Activated CD4-positive, CD25-positive, alpha-beta regulatory T cell treated with anti-CD3 and anti-CD28 coated beads, Interleukin-2, amount 50 U/mL, for 72 hours (primary cell): ENCODE results near the gene SULF2.

ENCODE experiments used
- DNase-seq: peaks from one replicate; pipeline ENCODE4 v3.0.0; 2021

The SULF2 gene

DNA sequence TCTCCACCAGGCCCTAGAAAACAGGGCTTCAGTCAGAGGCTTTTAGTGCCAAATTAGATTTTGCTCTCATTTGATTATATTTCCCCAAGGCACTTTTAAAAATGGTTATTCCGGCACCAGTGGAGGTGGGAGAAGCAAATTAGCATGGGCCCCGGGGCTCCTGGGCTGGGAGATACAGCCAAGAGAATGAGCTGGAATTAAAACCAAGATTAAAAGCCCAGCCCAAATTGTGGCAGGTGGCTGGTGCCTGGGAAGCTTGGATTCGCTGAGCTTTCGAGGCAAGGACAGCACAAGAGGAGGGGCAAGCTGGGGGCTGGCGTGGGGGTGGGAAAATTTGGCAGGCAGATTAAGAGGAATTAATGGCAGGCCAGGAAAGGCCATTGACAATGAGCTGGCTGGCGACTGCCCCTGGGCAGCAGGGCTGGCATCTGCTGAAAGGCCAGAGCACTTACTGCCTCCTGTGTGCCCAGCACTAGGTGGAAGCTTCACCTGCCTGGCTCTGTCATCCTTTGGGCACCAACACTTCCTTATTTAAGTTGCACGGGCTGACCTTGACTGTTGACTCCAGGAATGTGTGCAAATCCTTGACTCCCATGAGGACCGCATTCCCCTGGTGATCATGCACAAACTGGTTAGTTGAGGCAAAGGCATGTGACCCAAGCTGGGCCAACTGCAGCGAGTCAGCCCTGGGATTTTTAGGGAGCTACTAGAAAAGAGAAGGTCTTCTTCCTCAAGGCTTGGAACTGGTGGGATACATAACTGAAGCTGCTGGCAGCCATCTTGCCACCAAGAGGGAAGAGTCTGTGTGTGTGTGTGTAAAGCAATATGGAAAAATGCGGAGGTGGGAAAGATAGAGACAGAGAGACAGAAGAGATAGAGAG is 76.1 kb downstream of the SULF2 start:
- DNase-seq = no peak

DNA sequence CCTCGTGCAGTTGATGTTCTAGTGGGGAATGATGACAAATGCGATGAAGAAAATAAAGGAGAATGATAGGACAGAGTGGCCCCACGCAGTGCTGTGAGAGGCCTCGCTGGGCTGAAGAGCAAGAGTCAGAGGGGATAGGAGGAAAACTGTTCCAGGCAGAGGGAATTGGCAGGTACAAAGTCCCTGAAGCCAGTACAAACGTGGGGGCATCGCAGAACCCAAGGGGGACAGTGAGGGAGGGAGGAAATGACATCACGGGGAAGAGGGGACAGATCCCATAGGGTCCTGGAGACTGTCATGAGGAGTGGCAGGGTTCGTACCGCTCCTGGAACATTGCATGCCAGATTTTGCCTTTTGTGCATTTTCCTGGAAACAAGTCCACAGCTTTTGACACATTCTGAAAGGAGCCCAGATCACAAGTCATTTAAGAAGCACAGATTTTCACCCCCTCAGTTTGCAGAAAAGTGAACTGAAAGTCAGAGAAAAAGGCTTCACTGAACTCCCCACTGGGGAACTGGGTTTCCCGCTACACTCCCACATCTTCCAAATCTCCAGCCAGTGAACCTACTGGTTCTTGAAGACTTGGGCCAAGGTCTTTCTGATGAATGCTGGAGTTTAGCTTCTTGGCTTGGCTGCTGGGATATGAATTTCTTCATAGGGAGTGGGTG is 77.0 kb downstream of the SULF2 start:
- no peak for DNase-seq

DNA sequence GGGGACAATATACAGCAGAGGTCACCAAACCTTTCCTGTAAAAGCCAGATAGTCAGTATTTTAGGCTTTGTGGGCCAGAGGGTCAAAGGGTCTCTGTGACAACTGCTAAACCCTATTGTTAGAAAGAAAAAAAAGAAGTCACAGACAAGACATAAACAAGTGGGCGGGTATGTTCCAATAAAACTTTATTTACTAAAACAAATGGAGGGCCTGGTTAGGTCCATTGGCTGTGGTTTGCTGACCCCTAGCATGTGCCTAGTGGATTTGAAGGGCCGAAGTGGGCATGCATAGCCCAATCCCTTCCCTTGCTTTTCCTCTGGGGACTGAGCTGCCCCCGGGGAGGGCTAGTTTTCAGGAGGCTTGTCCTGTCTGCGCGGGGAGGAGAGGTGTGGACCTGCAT is 78.9 kb downstream of the SULF2 start:
- no peak for DNase-seq

DNA sequence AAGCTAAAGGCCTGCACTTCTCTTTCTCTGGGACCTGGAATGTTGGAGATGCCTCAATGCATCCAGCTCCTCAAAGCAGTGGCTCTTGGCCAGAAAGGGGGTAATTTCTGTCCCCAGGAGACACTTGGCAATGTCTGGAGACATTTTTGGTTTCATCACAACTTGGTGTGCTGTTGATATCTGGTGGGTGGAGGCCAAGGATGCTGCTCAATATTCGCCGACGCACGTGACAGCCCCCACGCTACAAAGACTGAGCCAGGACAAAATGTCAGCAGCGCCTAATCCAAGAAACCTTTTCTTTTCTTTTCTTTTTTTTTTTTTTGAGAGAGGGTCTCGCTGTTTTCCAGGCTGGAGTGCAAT is 79.8 kb downstream of the SULF2 start:
- no peak for DNase-seq

DNA sequence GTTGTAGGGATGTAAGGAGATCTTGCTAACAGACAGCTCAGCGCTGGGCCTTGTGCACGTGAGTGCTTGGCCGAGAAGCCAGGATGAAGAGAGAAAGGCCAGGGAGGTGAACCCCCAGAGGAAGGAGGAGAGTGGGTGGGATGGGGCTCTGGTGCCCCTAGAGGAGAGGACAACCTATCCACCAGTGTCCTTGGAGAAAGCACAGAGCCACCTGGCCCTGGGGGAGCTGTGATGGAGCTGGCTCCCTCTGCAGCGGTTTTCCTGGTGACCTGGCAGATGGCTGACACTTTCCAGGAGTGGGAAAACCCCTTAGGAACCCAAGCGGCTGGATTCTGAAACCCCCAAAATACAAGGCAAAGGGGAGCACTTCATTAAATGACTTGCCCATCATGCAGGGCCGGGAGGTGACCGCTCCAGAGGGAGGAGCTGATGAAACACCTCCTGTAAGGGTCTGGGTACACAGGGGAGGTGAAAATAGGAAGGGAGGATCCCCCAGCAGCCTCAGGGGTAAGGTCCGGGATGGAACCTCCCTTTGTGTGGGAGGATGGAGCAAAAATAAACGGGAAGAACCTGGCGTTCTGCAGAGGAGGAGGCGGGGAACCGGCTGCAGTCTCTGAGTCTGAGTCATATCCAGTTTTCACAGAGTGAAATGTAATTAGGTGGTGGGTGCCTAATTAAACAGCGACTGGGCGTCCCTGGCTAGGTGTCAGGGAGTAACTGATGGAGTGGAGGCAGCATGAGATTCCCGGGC is 80.4 kb downstream of the SULF2 start:
- no peak for DNase-seq

DNA sequence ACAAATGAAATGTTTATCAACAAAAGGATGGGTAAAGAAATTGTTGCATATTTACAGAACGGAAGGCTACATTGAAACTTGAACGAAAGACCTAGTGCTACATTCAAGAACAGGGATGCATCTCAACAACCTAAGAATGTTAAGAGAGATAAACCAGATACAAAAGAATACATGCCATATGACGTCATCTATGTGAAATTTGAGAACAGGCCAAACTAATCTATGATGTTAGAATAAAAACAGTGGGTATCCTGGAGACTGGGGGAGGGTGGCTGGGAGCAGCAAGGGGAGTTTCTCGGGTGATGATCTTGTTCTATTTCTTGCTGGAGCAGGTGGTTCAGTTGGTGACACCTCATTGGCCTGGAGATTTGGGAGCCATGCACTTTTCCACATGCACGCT is 81.5 kb downstream of the SULF2 start:
- no peak for DNase-seq

DNA sequence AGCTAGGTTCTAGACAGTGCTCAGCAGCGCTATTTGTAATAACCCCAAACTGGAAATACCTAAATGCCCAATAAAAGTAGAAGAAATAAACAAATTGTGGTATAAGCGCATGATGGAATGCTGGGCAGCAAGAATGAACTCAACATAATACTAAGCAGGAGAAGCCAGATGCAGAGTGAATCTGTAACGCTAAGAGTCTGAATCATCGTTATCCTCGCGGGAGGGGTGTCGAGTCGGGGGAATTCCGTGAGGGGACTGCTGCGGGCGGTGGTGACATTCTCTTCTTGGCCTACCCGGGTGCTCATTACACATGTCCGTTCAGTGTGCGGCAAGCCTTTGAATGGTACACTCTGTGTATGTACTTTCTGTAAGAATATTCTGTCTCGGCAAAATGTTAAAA is 83.7 kb downstream of the SULF2 start:
- no peak for DNase-seq

DNA sequence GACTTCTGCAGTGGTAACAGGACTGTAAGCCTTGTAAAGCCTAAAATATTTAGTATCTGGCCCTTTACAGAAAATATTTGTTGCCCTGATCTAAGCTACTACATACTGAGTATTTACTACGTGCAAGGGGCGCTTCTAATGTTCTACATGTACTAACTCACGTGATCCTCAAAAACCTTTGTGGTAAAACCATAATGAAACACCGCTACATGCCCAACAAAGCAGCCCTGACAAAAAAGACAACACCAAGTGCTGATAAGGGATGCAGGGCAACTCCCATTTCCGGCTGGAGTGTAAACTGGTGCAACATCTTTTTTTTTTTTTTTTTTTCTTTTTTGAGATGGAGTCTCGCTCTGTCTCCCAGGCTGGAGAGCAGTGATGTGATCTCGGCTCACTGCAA is 85.0 kb downstream of the SULF2 start:
- DNase-seq = no peak

DNA sequence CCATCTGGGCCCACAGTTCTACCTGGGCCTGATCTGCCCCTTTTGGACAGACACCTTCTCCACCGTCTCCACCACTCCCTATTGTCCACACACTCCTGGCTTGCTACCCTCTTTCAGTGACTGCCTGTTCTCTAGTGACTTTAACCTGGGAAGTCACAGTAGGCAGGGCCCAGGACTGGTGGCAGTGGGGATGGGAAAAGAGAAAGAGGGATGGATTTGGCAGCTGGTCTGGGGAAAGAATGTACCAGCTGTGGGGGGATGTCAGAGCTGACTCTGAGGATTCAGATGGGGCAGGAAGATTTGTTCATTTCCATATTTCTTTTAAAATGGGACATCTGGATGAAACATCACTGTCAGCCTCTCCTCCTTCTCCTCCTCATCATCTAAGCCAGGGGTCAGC is 85.5 kb downstream of the SULF2 start:
- DNase-seq = no peak

DNA sequence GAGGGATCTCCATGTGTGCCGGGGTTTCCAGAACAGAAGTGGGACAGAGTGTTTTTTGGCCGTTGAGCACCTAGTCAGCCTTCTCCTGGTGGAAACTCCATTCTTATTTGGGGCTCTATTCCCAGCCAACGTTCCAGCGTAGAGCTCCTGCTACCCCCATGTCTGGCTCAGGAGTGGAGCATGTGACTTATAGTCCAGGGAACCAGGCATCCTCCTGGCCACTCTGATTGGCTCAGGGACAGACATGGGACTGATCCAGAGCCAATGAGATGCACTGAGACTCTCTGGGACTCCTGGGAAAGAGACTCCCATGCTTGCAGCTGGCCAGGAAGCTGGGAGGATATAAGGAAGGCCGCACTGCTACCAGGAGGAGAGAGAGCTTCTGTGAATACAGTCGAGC is 87.1 kb downstream of the SULF2 start:
- no peak for DNase-seq

DNA sequence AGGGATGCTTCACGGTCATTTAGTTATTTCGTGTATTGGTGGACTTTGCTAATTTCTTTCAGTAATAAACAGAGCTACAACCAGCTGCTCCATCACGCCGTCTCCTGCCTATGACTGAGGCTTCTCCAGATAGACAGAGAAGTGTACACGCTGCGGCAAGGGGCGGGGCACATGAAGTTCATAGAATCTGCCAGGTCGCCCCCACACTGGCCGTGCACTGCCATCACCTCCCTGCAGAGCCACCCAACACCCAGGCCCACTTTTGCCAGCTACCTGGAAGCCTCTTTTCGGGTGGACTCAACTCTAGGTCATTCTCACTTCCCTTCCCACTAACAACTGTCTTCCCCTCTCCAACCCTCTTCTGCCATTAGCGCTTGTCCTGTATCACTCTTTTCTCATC is 88.4 kb downstream of the SULF2 start:
- no peak for DNase-seq

DNA sequence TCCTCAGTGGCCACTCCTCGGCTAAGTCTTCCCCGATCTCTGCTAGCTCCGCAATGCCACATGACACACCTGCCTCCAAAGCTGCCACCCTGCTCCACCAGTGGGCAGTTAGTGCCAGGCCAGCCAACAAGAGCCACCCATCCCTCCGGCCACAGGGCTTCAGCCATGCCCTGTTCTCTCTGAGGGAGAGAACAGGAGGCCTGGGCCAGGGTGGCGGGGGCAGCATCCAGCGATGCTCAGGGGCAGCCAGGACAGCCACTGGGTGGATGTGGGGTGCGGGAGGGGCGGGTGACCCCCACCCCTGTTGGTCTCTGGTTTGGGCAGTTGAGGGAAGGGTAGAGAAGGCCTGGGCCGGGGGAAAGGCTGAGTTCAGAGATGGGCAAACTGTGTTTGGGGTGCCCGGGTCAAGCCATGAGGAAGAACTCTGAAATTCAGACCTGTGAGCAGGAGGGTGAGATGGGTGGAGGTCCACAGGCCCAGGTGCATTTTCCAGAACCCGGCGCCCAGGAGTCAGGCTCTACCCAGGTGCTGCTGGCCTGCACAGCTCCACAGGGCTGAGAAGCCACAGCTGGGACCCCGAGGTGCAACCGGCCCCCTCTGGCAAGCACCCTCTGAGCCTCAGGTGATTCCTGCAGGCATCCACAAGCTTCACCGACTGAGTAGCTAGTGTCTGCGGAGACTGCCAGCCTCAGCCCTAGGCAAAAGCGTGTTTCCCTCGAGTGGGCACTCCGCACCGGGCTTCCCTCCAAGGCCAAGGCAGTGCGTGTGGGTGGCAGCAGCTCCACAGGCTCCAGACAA is 91.1 kb downstream of the SULF2 start:
- DNase-seq = no peak

DNA sequence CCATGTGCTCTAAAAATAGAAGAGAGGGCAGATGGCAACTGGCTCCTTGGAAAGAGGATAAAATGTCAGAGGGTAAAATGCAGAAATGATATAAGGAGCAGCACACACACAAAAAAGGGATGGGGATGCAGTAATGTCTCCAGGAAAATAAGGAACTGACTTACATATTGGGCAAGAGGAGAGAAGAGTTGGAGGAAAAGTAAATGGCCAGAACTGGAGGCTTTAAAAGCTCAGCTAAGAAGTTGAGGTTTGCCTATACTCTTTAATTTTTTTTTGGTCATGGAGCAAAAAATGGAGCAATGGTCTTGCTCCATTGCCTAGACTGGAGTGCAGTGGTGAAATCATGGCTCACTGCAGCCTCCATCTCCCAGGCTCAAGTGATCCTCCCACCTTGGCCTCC is 93.7 kb downstream of the SULF2 start:
- no peak for DNase-seq

DNA sequence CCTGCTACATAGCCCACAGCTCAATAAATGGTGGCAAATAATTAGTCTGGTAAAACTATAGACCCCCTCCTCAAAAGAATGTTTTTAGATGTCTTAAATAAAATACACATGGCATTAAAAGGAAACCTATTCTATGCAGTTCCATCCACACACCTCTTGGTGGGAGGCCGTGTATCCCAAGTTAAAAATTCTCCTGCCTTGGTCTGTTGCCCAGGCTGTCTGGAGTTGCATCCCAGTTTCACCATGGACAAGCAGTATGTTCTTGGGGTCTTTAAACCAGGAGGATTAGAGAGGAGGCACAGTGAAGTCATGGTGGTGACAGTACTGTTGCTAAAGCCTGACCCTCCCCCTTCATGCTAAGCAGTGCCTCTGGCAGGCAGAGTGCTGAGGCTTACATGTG is 95.5 kb downstream of the SULF2 start:
- no peak for DNase-seq

DNA sequence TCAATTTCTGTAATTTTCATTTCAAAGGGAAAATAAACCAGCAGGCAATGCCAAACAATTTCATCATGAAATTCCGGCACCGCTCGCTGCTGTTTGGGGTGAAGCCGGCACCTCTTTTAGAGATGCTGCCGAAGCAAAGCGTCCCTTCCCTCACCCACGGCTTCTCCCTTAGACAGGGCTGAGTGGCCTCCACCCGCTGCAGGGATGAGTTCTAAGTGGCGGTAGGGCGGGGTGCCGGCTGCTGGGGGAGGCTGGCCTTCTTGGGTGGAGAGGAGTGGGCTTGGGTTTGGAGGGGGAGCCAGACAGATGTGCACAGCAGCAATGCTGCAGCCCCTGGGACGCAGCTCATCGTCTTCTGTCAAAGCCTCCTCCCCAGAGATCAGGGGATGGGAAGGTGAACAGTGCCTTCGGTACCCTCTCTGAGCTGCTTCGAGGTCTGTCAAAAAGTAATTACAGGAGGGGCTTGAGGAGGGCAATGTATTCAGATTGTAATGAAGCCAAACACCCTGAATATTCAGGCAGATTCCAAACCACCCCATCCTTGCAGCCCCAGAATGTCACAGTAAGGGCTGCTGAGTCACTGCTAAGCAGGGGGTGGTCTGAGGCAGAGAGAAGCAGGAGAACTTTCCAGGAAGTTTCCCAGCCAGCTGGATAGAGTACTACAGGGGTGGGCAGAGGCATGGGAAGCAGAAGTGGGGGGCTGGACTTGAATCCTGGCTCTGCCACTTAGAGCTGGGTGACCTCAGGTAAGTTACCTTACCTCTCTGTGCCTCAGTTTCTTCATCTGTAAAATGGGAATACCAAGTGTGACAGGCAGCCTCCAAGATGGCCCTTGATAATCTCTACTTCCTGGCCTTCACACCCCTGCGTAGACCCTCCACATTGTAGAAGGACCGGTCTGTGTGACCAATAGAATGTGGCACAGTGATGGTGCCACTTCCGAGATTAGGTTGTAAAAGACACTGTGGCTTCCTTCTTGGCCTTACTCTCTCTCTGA is 96.6 kb downstream of the SULF2 start:
- DNase-seq = no peak

DNA sequence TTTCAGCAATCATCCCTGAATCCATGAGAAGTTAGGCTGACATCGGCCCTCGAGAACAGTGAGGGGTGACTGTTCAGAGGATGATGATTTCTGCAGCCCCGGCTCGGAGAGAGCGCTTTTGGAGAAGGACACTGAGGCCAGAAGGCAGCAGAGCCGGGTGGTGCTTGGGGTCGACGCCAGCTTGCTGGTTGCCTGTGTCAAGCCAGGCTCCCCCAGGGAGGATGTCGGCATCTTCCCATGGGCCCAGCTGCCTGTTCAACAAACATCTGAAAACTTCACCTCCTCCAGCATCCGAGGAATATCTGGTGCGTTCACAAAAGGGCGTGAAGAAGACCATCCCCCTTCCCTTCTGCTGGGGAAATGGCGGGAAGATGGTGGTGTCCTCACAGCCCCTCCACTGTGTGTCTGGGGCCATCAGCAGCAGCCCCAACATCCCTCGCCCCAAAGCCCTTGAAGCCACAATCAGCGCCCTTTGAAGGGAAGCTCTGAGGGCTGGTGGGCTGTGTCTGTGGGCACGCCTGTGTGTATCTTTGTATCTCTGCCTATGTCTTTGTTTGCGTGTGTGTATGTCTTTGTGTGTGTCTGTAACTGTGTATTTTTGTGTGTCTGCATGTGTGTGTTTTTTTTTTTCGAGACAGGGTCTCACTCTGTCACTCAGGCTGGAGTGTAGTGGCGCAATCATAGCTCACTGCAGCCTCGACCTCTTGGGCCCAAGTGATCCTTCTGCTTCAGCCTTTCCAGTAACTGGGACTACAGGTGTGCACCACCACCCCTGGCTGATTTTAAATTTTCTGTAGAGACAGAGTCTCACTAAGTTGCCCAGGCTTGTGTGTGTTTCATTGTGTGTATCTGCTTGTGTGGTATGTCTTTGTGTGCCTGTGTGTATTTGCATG is 97.9 kb downstream of the SULF2 start:
- DNase-seq = no peak

DNA sequence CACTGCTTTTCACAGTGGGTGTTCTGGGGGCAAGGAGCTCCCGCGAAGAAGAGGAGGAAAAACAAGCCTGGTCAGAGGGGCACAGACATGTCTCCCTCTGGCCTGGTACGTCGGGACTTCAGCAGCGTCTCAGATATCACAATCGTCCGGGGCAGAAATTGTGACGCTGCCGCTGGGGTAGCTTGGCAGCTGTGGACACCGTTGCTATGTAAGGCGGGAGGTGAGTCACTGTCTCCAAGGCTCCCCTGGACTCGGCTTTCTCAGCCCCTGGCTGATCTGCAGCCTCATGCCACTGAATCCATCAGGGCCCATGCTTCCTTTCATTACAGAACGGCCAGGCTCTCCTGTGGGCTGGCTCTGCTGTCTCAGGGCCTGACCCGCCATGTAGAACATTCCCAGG is 98.7 kb downstream of the SULF2 start:
- DNase-seq = no peak

DNA sequence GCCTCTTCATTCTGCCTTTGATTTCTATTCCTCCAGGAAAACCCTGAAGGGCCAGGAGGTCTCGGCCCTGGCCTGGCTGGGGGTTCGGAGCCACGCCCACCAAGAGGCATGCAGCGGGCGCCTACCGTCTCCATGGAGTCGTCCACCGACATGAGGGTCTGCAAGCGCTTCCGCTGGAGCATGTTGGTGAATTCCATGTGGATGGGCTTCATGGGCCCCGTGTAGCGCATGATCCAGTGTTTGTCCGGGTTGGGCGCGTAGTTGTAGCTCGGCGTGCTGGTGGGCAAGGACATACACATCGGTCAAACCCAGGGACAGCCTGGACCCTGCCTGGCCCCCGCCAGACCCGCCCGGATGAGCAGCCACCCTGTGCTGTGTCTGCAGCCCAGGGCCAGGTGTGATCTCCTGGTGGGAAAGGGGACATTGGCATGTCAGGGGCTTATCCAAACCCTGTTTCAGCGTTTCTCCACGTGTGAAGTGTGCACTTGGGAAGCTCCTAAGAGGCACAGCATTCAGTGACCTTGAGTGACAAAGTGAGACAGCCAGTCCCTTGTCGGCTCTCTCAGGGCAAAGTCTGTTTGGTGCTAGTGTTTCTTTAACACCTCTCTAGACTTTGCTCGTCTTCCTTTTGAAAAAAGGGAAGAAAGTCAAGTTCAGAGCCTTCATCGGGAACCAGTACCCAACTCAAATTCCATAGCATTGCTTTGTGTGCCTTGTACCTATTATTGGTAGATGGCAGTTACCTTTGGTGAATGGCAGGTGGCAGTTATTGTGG is 100.8 kb downstream of the SULF2 start:
- DNase-seq = no peak

DNA sequence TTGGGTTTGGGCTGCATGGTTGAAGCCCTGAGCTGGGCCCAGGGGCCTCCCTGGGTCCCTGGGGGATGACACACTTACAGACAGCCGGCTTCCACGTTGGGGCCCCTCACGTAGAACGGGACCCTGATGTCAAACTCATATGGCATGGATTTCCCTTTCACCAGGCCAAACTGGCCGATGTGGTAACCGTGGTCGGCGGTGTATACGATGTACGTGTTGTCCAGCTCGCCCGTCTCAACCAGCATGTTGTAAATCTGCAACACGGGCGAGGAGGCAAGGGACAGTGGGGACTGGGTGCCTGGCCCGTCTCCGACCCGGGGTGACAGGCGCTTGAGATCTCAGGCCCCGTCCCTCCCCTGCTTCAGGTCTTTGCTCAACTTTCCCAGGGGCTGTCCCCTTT is 102.4 kb downstream of the SULF2 start:
- no peak for DNase-seq
